ENCODE data around the gene SLC5A11. TPM values are rescaled to one million over a fixed set of nuclear protein-coding genes. Genes with fewer than 3 reads are reported as not detected.

SLC5A11 gene
- polyA plus RNA-seq, 1 experiment, result not detected

- Histone ChIP-seq H3K27me3 (ENCODE audit: control insufficient read depth, insufficient read depth, low read length) (0 out of 2 replicates have a peak, but pooled peaks cover 1% of the 10 kb centered on the region), H3K4me3 (ENCODE audit: low read depth, low read length) (no peak overlapping the region), H3K36me3 (ENCODE audit: control insufficient read depth, insufficient read depth, low read length) (no peaks in the 10 kb centered on the region)
- TF ChIP-seq CTCF (IDR thresholded peaks at IDR 0.05; ENCODE audit: insufficient read depth, low read depth, low read length), result no peak
- CTCF ChIA-PET, result no interaction called here
- POLR2A ChIA-PET, result no interaction called here
- DNase-seq (ENCODE audit: low read depth), result no peak
Observed at GRCh38 chr16:24873028-24873427, 27.3 kb downstream of the SLC5A11 start.

- CTCF ChIA-PET, result no interaction called here
- Histone ChIP-seq H3K4me3 (ENCODE audit: low read depth, low read length) (no peak overlapping the region), H3K36me3 (ENCODE audit: control insufficient read depth, insufficient read depth, low read length) (no peaks in the 10 kb centered on the region), H3K27me3 (ENCODE audit: control insufficient read depth, insufficient read depth, low read length) (0 out of 2 replicates have a peak, but pooled peaks cover 1% of the 10 kb centered on the region)
- POLR2A ChIA-PET, result no interaction called here
- DNase-seq (ENCODE audit: low read depth), result no peak
- TF ChIP-seq CTCF (IDR thresholded peaks at IDR 0.05; ENCODE audit: insufficient read depth, low read depth, low read length), result no peak
Observed at GRCh38 chr16:24875466-24875865, 29.7 kb downstream of the SLC5A11 start.

- POLR2A ChIA-PET, result interaction anchor here (0.7 kb wide), 1 partner anchor 151 kb away, joined by 7 read pairs; no protein-coding TSS in a partner anchor
- CTCF ChIA-PET, result no interaction called here
Observed at GRCh38 chr16:24876231-24876630, 30.5 kb downstream of the SLC5A11 start.

GRCh38 chr16:24879684-24880083 lies 33.9 kb downstream of the SLC5A11 start:
- ChIA-PET POLR2A (no interaction called here), CTCF (interaction anchor here (0.9 kb wide), 1 partner anchor 27 kb away, joined by 4 read pairs; no protein-coding TSS in a partner anchor)
- Histone ChIP-seq H3K4me3 (ENCODE audit: low read depth, low read length) (no peak overlapping the region), H3K36me3 (ENCODE audit: control insufficient read depth, insufficient read depth, low read length) (no peaks in the 10 kb centered on the region), H3K27me3 (ENCODE audit: control insufficient read depth, insufficient read depth, low read length) (peaks cover 1% of the 10 kb centered on the region; the same call in 1 of the 2 replicates)
- no peak for DNase-seq (ENCODE audit: low read depth)
- no peak for TF ChIP-seq CTCF (IDR thresholded peaks at IDR 0.05; ENCODE audit: insufficient read depth, low read depth, low read length)

More at GRCh38 chr16:24876231-24876630, 30.5 kb downstream of the SLC5A11 start:
- TF ChIP-seq CTCF (IDR thresholded peaks at IDR 0.05; ENCODE audit: insufficient read depth, low read depth, low read length), result no peak
- no peak for DNase-seq (ENCODE audit: low read depth)
- 0 out of 2 replicates have a peak, but pooled peaks cover 1% of the 10 kb centered on the region for H3K27me3 ChIP-seq (ENCODE audit: control insufficient read depth, insufficient read depth, low read length)
- H3K4me3 ChIP-seq (ENCODE audit: low read depth, low read length), result no peak overlapping the region
- H3K36me3 ChIP-seq (ENCODE audit: control insufficient read depth, insufficient read depth, low read length), result no peaks in the 10 kb centered on the region

GRCh38 chr16:24883714-24884151 lies 38.0 kb downstream of the SLC5A11 start:
- TF ChIP-seq CTCF (IDR thresholded peaks at IDR 0.05; ENCODE audit: insufficient read depth, low read depth, low read length), result no peak
- ChIA-PET POLR2A (interaction anchor here (0.6 kb wide), 1 partner anchor 342 kb away, joined by 3 read pairs; no protein-coding TSS in a partner anchor), CTCF (interaction anchor here (1.4 kb wide), 1 partner anchor 22 kb away, joined by 5 read pairs; no protein-coding TSS in a partner anchor)
- H3K4me3 ChIP-seq (ENCODE audit: low read depth, low read length), result no peak overlapping the region
- H3K27me3 ChIP-seq (ENCODE audit: control insufficient read depth, insufficient read depth, low read length), result no peaks in the 10 kb centered on the region; the same call in 1 of the 2 replicates
- no peak for DNase-seq (ENCODE audit: low read depth)
- H3K36me3 ChIP-seq (ENCODE audit: control insufficient read depth, insufficient read depth, low read length), result no peaks in the 10 kb centered on the region

Data from BJ (cell line).